Heart left ventricle (tissue), 16 donors: ENCODE data around the gene LCN10. TPM values are rescaled to one million over a fixed set of nuclear protein-coding genes. Genes with fewer than 3 reads are reported as not detected.
A peak's percentile ranks its signal among the peaks of the same experiment; 100 is the strongest.

Experiments used
- ATAC-seq, 4 donors: fragments of 200-7000 bp; cut with Tn5 transposase; one replicate each; pipeline ENCODE4 v1.9.1; 2020 to 2022; ENCODE audit warnings: moderate library complexity in 4 of 4, mild to moderate bottlenecking in 3 of 4, moderate number of reproducible peaks in 1 of 4
- DNase-seq, 5 donors: peaks; one replicate each; pipeline ENCODE4 v3.0.0-alpha.2; 2020
- H3K27ac ChIP-seq, 12 donors: fragments of 200-600 bp; sonication (generic) in 4 of 12; one replicate each; pipeline versions ENCODE4 v1.5.0 to v1.8.0; 2016 to 2022; ENCODE audit warnings: mild to moderate bottlenecking in 2 of 12
- H3K27me3 ChIP-seq, 9 donors: fragments of 200-600 bp; sonication (generic) in 2 of 9; one replicate each; pipeline versions ENCODE4 v1.5.1 to v1.8.0; 2016 to 2022; ENCODE audit warnings: mild to moderate bottlenecking in 3 of 9
- H3K36me3 ChIP-seq, 9 donors: fragments of 200-600 bp; sonication (generic) in 2 of 9; one replicate each; pipeline versions ENCODE4 v1.5.0 to v1.8.0; 2018 to 2022; ENCODE audit warnings: mild to moderate bottlenecking in 2 of 9
- H3K4me1 ChIP-seq, 12 donors: fragments of 200-600 bp; sonication (generic) in 4 of 12; one replicate each; pipeline versions ENCODE4 v1.5.0 to v1.8.0; 2016 to 2022; ENCODE audit warnings: mild to moderate bottlenecking in 3 of 12
- H3K4me3 ChIP-seq, 12 donors: fragments of 200-600 bp; sonication (generic) in 4 of 12; one replicate each; pipeline versions ENCODE4 v1.5.0 to v1.8.0; 2017 to 2022; ENCODE audit warnings: mild to moderate bottlenecking in 9 of 12, moderate library complexity in 4 of 12
- H3K9me3 ChIP-seq, 12 donors: fragments of 200-600 bp; sonication (generic) in 4 of 12; one replicate each; pipeline versions ENCODE4 v1.5.0 to v1.8.0; 2016 to 2022; ENCODE audit warnings: mild to moderate bottlenecking in 1 of 12
- CTCF ChIP-seq, 12 donors: fragments of 200-600 bp; sonication (generic) in 4 of 12; IDR thresholded peaks; one replicate each; pipeline versions ENCODE4 v1.5.0 to v1.8.0; 2018 to 2022; ENCODE audit warnings: antibody characterized with exemption in 12 of 12, mild to moderate bottlenecking in 5 of 12
- POLR2A ChIP-seq, 2 donors: fragments of 450-650 bp; IDR thresholded peaks; one replicate each; pipeline ENCODE4 v1.6.1; 2017; ENCODE audit warnings: antibody characterized with exemption in 2 of 2, mild to moderate bottlenecking in 2 of 2, moderate library complexity in 2 of 2
- WGBS, 4 donors: extraction: QIAGEN DNeasy Blood & Tissue Kit in 2 of 4; methylation state at CpG; one replicate each; pipeline versions ENCODE4 v1.1.5 to v1.1.7; 2013 to 2018; 5-methylcytosine and 5-hydroxymethylcytosine counted together
- intact Hi-C, 10 donors: fragments of 100-400 bp; cut with DNase I; formaldehyde crosslinking; loops; one replicate each; pipeline versions ENCODE4 v1.11.1 to v1.14.2; 2022
- polyA plus RNA-seq, 2 donors: library from polyadenylated mRNA; stranded (reverse); fragments of 200-250 nt; gene quantifications; one replicate each; pipeline ENCODE4 v1.2.3, GENCODE V29; 2013
- total RNA-seq, 9 donors: library from RNA; depleted of rRNA in 2 of 9; stranded (reverse); fragments of >200 nt in 2 of 9; fragmentation: NEBNext Ultra II Directional in 3 of 9; extraction: Animal tissue kit (Norgen Biotek cat#: 25700) in 3 of 9; gene quantifications; one replicate each; pipeline versions ENCODE4 v1.1.0 to v1.2.4, GENCODE V29; 2016 to 2023
- donor health status: ischemic (EF 13 %, LVEDD 7.1; RV severe dilation, severe dysfunction).
- donor health status: healthy with polysubstance abuse.
- donor health status: DM: no; HTN: yes; CAD: no.
- donor health status: DM: no; HTN: no; CAD: no.
- donor health status: ischemic (EF 25% LVEDD 6.9; RV normal size, moderate dysfunction).
- donor health status: ischemic (EF 25% LVEDD 5.7; RV mildly dilated, moderate dysfunction).
- donor health status: healthy.
- donor health status: DM: yes; HTN: yes; CAD: no.
- donor health status: ischemic (EF 35%, LVEDD 5.7; RV mildly dilated, moderate dysfunction).
- donor health status: nonischemic (EF 11% LVEDD 7.7; RV severe dilation, severe dysfunction).
- donor health status: DM: yes; HTN: yes; CAD: no.
- donor health status: PGD.
- donor health status: ischemic (EF 29% LVEDD 5.4; RV normal size, mild dysfunction).
- donor health status: nonischemic (EF 23%, LVEDD 6.1; RV moderate dilation, normal function).

Gene LCN10
- total and polyA plus RNA-seq, 11 donors: 0.50 to 40.7 (median 10.5) TPM

- peaks cover 0 to 23% (median 0%) of the 10 kb centered on the region in 9 donors for H3K27me3 ChIP-seq
- peak; percentile 49 to 69 (median 62) for ATAC-seq
Observed at GRCh38 chr9:136714096-136714892, 28.4 kb downstream of the LCN10 start.

GRCh38 chr9:136713550-136713949 is 29.2 kb downstream of the LCN10 start:
- no peak for TF ChIP-seq POLR2A (IDR thresholded peaks at IDR 0.05)
- TF ChIP-seq CTCF (IDR thresholded peaks at IDR 0.05): peak in 1 of 12 donors; percentile 16
- Histone ChIP-seq H3K4me3 (peak overlapping the region; percentile 59 to 91 (median 76)), H3K27me3 (peaks cover 0 to 23% (median 0%) of the 10 kb centered on the region in 9 donors), H3K36me3 (no peaks in the 10 kb centered on the region), H3K4me1 (peaks cover 4 to 46% (median 34%) of the 10 kb centered on the region in 12 donors), H3K9me3 (no peaks in the 10 kb centered on the region), H3K27ac (peak overlapping the region in 11 of 12 donors; percentile 74 to 91 (median 86))
- peak in 3 of 4 donors; percentile 1 to 31 (median 15) for ATAC-seq
- intact Hi-C loops: loop anchor here in 1 of 10 donors (5.0 kb wide), 1 partner anchor 36 kb away; no protein-coding TSS in a partner anchor
- WGBS, 4 donors: 25 to 44% (median 34%) methylated on average over 4 to 8 of the region's 8 CpGs
- peak in 3 of 5 donors; percentile 44 to 82 (median 66) for DNase-seq

More at GRCh38 chr9:136714096-136714892, 28.4 kb downstream of the LCN10 start:
- peaks cover 4 to 53% (median 36%) of the 10 kb centered on the region in 12 donors for H3K4me1 ChIP-seq
- peak overlapping the region; percentile 64 to 91 (median 86) for H3K27ac ChIP-seq
- H3K9me3 ChIP-seq: no peaks in the 10 kb centered on the region
- intact Hi-C loops: loop anchor here in 1 of 10 donors (5.0 kb wide), 1 partner anchor 37 kb away; no protein-coding TSS in a partner anchor
- 26 to 65% (median 53%) methylated on average over 15 to 17 of the region's 17 CpGs for WGBS, 4 donors
- peak overlapping the region in 8 of 12 donors; percentile 60 to 91 (median 76) for H3K4me3 ChIP-seq
- DNase-seq: peak; percentile 57 to 88 (median 70)
- H3K36me3 ChIP-seq: no peaks in the 10 kb centered on the region
- TF ChIP-seq POLR2A (IDR thresholded peaks at IDR 0.05) (no peak), CTCF (IDR thresholded peaks at IDR 0.05) (no peak)

- WGBS, 4 donors: 4 to 11% (median 6%) methylated on average over 12 to 56 of the region's 56 CpGs
- intact Hi-C loops: loop anchor here in 1 of 10 donors (5.0 kb wide), 1 partner anchor 36 kb away; no protein-coding TSS in a partner anchor
- Histone ChIP-seq H3K9me3 (no peaks in the 10 kb centered on the region), H3K27ac (peak overlapping the region in 11 of 12 donors; percentile 74 to 91 (median 86)), H3K27me3 (peaks cover 0 to 23% (median 0%) of the 10 kb centered on the region in 9 donors), H3K4me1 (peaks cover 4 to 43% (median 34%) of the 10 kb centered on the region in 12 donors), H3K4me3 (peak overlapping the region; percentile 59 to 91 (median 76)), H3K36me3 (no peaks in the 10 kb centered on the region)
- DNase-seq: peak in 1 of 5 donors; percentile 20
- peak in 1 of 4 donors; percentile 1 for ATAC-seq
- TF ChIP-seq CTCF (IDR thresholded peaks at IDR 0.05) (no peak), POLR2A (IDR thresholded peaks at IDR 0.05) (no peak)
Observed at GRCh38 chr9:136712690-136713544, 29.8 kb downstream of the LCN10 start.
